HCT116 (cell line): ENCODE measurements around the gene FTCD. TPM values are rescaled to one million over a fixed set of nuclear protein-coding genes. Genes with fewer than 3 reads are reported as not detected.

Experiments
- ATAC-seq: fragments of 200-7000 bp; cut with Tn5 transposase; 2 replicates; pipeline ENCODE4 v1.9.1; 2020; ENCODE audit warnings: mild to moderate bottlenecking, moderate library complexity
- BruUV-seq: library from RNA; stranded (reverse); fragments of 400-500 nt; replicated peaks from 2 replicates; lab custom pipeline; 2021; lab: Mats Ljungman, UMichigan
- CTCF ChIA-PET: fragments of 300-600 bp; sonication (Branson Sonifier 250); formaldehyde crosslinking; loops from one replicate; lab custom pipeline; 2021; ENCODE audit warnings: antibody characterized with exemption; lab: Charles Lee
- POLR2A ChIA-PET: fragments of 300-600, 350-600 bp; sonication (Branson Sonifier 250); formaldehyde crosslinking; loops from one replicate; lab custom pipeline; 2021; ENCODE audit warnings: antibody characterized with exemption; lab: Charles Lee
- RAD21 ChIA-PET, 2 experiments: fragments of 300-600 bp; sonication (Branson Sonifier 250); formaldehyde crosslinking; loops; one replicate each; lab custom pipeline; 2023; ENCODE audit warnings: low total read pairs in 2 of 2; ENCODE audit not compliant: uncharacterized antibody in 2 of 2, unreplicated experiment in 2 of 2, low non-redundant PET in 1 of 2; lab: Charles Lee
- DNase-seq: peaks from one replicate; pipeline ENCODE4 v3.0.0-alpha.2; 2010; ENCODE audit warnings: low read depth, low spot score
- H2AFZ ChIP-seq: fragments of 200-600 bp; shearing (Covaris generic), sonication (generic); 2 replicates; pipeline ENCODE4 v1.6.1; 2017; ENCODE audit warnings: low read depth, mixed run types, mixed read lengths, antibody characterized with exemption, low read length; ENCODE audit not compliant: poor library complexity, severe bottlenecking
- H3K27ac ChIP-seq: 2 replicates; pipeline ENCODE4 v1.5.1; 2012; ENCODE audit warnings: low read depth, low read length
- H3K27me3 ChIP-seq: fragments of 200-600 bp; sonication (generic); 2 replicates; pipeline ENCODE4 v1.6.1; 2016; ENCODE audit warnings: mixed run types, low read length, mixed read lengths; ENCODE audit not compliant: insufficient read depth
- H3K36me3 ChIP-seq, 2 experiments: fragments of 200-500 bp in 1 of 2; fragments of 200-600 bp in 1 of 2; sonication (Bioruptor generic) in 1 of 2; sonication (generic) in 1 of 2; 2 replicates each; pipeline versions ENCODE4 v1.5.1 to v1.6.1; 2014 to 2016; ENCODE audit warnings: low read length in 2 of 2, inconsistent platforms in 1 of 2, mixed read lengths in 1 of 2, mixed run types in 1 of 2; ENCODE audit not compliant: insufficient read depth in 2 of 2, control insufficient read depth in 1 of 2
- H3K4me1 ChIP-seq, 2 experiments: fragments of 200-600 bp in 1 of 2; sonication (generic) in 1 of 2; 2 replicates each; pipeline versions ENCODE4 v1.5.1 to v1.6.1; 2012 to 2017; ENCODE audit warnings: low read length in 2 of 2, inconsistent platforms in 1 of 2, mild to moderate bottlenecking in 1 of 2, mixed read lengths in 1 of 2, mixed run types in 1 of 2, moderate library complexity in 1 of 2; ENCODE audit not compliant: insufficient read depth in 2 of 2, control insufficient read depth in 1 of 2
- H3K4me2 ChIP-seq: fragments of 200-600 bp; sonication (generic); 2 replicates; pipeline ENCODE4 v1.6.1; 2017; ENCODE audit warnings: mixed run types, low read length, mixed read lengths
- H3K4me3 ChIP-seq, 2 experiments: fragments of 200-600 bp in 1 of 2; sonication (generic) in 1 of 2; replicated peaks in 1 of 2; 2 replicates each; pipeline ENCODE4 v1.5.1; 2011 to 2016; ENCODE audit warnings: low read length in 2 of 2, control low read depth in 1 of 2, low read depth in 1 of 2, mild to moderate bottlenecking in 1 of 2, mixed read lengths in 1 of 2, mixed run types in 1 of 2
- H3K79me2 ChIP-seq: fragments of 200-600 bp; sonication (generic); 2 replicates; pipeline ENCODE4 v1.6.1; 2017; ENCODE audit warnings: mild to moderate bottlenecking, mixed run types, low read length, moderate library complexity, mixed read lengths; ENCODE audit not compliant: insufficient read depth
- H3K9ac ChIP-seq: fragments of 200-600 bp; sonication (generic); 2 replicates; pipeline ENCODE4 v1.6.1; 2016; ENCODE audit warnings: low read length, mixed read lengths
- H3K9me2 ChIP-seq: fragments of 200-600 bp; sonication (generic), shearing (Covaris generic); 2 replicates; pipeline ENCODE4 v1.6.1; 2017; ENCODE audit warnings: mixed run types, mild to moderate bottlenecking, moderate library complexity; ENCODE audit not compliant: insufficient read depth
- H3K9me3 ChIP-seq, 2 experiments: fragments of 200-500 bp in 1 of 2; fragments of 200-600 bp in 1 of 2; sonication (Bioruptor generic) in 1 of 2; sonication (generic) in 1 of 2; 2 replicates each; pipeline ENCODE4 v1.6.1; 2014 to 2017; ENCODE audit warnings: low read length in 2 of 2, mixed read lengths in 2 of 2, inconsistent platforms in 1 of 2, low read depth in 1 of 2, mild to moderate bottlenecking in 1 of 2, mixed run types in 1 of 2, moderate library complexity in 1 of 2; ENCODE audit not compliant: control insufficient read depth in 1 of 2, insufficient read depth in 1 of 2
- H4K20me1 ChIP-seq: fragments of 200-600 bp; sonication (generic), shearing (Covaris generic); 2 replicates; pipeline ENCODE4 v1.6.1; 2017; ENCODE audit warnings: mixed run types, mild to moderate bottlenecking, moderate library complexity; ENCODE audit not compliant: insufficient read depth
- CBX3 ChIP-seq: IDR thresholded peaks from 2 replicates; pipeline ENCODE4 v1.6.1; 2012; ENCODE audit warnings: low read depth
- EZH2 ChIP-seq: fragments of 200-600 bp; sonication (generic); IDR thresholded peaks from 2 replicates; pipeline ENCODE4 v1.6.1; 2017; ENCODE audit warnings: antibody characterized with exemption, mixed run types
- JUND ChIP-seq: IDR thresholded peaks from 2 replicates; pipeline ENCODE4 v1.6.1; 2012
- RAD21 ChIP-seq: IDR thresholded peaks from 2 replicates; pipeline ENCODE4 v1.6.1; 2012; ENCODE audit warnings: low read depth, mild to moderate bottlenecking
- ZNF274 ChIP-seq: fragments of 200-500 bp; sonication (Bioruptor generic); IDR thresholded peaks from 2 replicates; pipeline ENCODE4 v1.6.1; 2014; ENCODE audit warnings: mild to moderate bottlenecking, low read depth, low read length, inconsistent platforms
- intact Hi-C: fragments of 100-400 bp; cut with micrococcal nuclease; formaldehyde crosslinking; loops from 2 replicates; pipeline ENCODE4 v1.10.0; 2022
- total RNA-seq: library from RNA; stranded (reverse); gene quantifications from one replicate; pipeline ENCODE4 v1.2.1, GENCODE V29; 2021; ENCODE audit not compliant: unreplicated experiment
- TF ChIP-seq, protein P1 (sequence below): IDR thresholded peaks from 2 replicates; pipeline ENCODE4 v1.6.1; 2012

FTCD gene
- total RNA-seq, 1 experiment from 2014 or later: 2.5 TPM

DNA sequence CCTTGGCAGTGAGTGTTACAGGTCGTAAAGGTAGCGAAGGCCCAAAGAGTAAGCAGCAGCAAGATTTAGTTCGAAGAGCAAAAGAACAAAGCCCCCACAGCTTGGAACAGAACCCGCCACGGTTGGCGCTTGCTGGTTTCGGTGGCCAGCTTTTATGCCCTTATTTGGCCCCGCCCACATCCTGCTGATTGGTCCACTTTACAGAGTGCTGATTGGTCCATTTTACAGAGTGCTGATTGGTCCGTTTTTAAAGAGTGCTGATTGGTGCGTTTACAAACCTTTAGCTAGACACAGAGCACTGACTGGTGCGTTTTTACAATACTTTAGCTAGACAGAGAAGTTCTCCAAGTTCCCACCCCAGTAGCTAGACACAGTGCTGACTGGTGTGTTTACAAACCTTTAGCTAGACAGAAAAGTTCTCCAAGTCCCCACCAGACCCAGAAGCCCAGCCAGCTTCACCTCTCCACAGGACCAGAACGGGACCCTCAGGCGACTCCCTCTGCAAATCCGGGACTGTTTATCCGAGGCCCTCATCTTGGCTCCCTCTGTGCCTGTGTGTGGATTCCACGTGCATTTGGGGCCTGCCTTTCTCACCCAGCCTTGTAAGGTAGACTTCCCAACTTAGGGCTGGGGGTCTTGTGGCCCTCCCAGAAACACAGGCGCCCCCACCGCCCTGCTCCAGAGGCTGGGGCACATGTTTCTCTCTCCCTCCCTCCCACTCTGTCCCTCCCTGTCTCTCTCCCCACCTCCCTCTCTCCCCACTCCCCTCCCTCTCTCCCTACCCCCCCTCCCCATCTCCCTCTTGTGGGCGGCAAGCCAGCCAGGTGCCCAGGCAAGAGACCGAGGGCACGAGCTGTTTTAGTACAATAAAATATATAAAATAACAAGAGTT, 12.6 kb downstream of the FTCD start:
- no peak for ATAC-seq
- ChIA-PET POLR2A (interaction anchor here (1.0 to 1.3 kb wide), 3 partner anchors 10 to 493 kb away, joined by 3 to 5 read pairs (median 4); partner anchors contain the start of gene PRMT2), CTCF (interaction anchor here (0.6 to 1.7 kb wide), 15 partner anchors 10 to 497 kb away, joined by 3 to 18 read pairs (median 5); partner anchors contain the start of genes COL6A1 and PRMT2), RAD21 (interaction anchor here (0.6 to 1.4 kb wide), 5 partner anchors 92 to 497 kb away, joined by 3 to 8 read pairs (median 4); a partner anchor contains a TSS)
- Histone ChIP-seq H2AFZ (peak overlapping the region; percentile 45), H3K9me3 (no peaks in the 10 kb centered on the region), H3K4me1 (peaks cover 0 to 19% of the 10 kb centered on the region in 2 experiments; a peak in 2 of 4 replicates), H3K9me2 (no peaks in the 10 kb centered on the region), H3K9ac (no peak overlapping the region), H3K4me2 (no peak overlapping the region)
- intact Hi-C loops: loop anchor here (5.0 to 10.0 kb wide), 2 partner anchors 84 to 142 kb away; partner anchors contain the start of genes LSS, MCM3AP and YBEY
- TF ChIP-seq EZH2 (no peak), ZNF274 (no peak), RAD21 (no peak), JUND (no peak), CBX3 (no peak)
- TF ChIP-seq, protein P1, sequence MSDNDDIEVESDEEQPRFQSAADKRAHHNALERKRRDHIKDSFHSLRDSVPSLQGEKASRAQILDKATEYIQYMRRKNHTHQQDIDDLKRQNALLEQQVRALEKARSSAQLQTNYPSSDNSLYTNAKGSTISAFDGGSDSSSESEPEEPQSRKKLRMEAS: no peak
- TF ChIP-seq, all 23 proteins: peak for 0
- BruUV-seq: no TSS peak
- Histone ChIP-seq H3K36me3 (no peaks in the 10 kb centered on the region), H3K79me2 (no peaks in the 10 kb centered on the region), H3K27me3 (no peaks in the 10 kb centered on the region), H4K20me1 (no peaks in the 10 kb centered on the region), H3K4me3 (no peak overlapping the region), H3K27ac (no peak overlapping the region; the same call in 1 of the 2 replicates)
- no peak for DNase-seq
